GM21528 (cell line): ENCODE data around the gene SMYD3.

Experiments
- ATAC-seq: cut with Tn5 transposase; IDR thresholded peaks from one replicate; pipeline ENCODE4 v1.9.1; 2021; ENCODE audit warnings: mild to moderate bottlenecking, moderate library complexity; ENCODE audit not compliant: unreplicated experiment, low FRiP score

SMYD3 gene

DNA sequence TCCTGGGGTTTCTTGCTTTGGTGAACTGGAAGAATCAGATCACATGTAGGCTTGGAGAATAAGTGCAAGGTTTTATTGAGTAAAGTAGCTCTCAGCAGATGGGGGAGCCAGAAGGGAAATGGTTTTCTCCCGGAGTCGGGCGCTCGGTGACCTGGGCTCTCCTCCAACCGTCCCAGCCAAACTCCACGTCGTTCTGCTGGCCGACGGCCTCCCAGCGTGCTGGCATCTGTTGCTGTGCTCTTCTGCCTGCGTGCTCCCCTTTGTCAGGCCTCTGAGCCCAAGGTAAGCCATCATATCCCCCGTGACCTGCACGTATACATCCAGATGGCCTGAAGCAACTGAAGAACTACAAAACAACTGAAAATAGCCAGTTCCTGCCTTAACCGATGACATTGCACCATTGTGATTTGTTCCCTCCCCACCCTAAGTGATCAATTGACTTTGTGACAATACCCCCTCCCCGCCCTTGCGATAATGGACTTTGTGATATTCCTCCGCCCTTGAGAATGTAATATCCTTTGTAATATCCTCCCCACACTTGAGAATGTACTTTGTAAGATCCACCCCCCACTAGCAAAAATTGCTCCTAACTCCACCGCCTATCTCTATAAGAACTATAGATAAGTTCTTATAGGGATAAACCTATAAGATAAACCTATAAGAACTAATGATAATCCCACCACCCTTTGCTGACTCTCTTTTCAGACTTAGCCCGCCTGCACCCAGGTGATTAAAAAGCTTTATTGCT, 88.3 kb downstream of the SMYD3 start:
- ATAC-seq = no peak

DNA sequence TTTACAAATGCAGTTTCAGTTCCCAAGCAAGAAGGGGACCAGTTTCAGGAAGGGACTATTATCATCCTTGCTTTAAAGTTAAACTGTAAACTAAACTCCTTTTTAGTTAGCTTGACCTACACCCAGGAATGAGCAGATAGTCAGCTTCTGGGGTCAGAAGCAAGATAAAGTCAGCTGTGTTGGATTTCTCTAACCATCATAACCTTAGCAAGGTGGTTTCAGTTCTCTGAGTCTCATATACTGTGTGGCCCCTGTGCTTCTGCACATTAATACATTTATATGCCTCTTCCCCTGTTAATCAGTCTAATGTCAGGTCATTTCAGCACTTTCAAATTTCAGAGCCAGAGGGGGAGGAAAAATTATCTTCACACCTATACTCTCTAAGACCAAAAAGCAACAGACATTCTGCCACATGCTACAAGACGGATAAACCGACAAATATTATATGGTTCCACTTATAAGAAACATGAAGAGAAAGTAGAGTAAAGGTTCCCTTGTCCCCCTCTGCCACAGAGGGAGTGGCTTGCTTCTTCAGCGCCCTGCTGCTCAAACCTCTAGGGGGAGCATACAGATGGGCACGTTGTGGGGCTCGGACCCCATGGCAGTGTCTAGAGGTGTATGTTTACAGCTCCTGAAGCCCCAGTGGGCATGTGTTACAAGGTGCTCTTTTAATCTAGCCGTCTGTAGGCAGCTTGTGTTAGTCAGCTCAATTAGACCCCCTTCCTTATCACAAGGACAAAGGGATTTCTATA, 89.1 kb downstream of the SMYD3 start:
- no peak for ATAC-seq

DNA sequence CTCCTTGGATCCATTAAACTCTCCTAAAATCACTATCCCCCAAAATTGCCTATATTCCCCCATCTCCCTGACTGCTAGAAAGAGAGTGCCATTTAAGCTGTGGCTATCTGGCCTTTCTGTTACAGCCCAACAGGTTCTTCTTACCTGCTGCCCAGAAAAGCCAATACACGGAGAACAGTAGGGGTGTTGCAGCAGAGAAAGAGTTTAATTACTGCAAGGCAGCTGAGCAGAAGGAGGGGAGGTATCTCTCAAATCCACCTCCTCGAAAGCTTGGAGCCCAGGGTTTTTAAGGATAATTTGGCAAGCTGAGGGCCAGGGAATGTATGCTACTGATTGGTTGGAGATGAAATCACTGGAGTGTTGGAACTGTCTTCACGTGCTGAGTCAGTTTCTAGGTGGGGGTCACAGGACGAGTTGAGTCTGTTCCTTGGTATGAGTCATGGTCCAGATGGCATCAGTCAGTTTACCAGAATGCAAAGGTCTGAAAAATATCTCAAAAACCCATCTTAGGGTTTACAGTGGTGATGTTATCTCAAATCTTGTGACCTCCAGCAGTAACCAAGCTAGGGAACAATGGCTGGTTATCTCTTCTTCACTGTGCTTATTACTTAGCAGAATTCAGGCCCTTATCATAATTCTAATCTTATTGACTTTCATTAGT, 89.8 kb downstream of the SMYD3 start:
- ATAC-seq = no peak

DNA sequence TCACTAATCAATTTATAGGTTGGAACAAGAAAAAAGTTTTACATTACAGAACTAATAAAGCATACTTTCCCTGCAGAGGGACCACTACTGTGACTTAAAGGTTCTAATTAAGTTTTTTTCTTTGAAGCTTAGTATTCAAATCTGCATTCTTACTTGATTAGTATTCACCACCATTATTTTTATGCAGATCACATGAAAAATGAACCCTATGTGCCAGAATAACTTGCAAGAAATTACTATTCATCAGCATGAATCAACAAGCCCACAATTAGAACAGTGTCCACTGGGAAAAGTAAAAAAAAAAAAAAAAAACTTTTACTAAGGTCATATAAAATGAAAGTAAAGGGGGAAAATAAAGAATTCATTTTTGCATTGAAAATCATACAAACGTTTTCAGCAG, 90.8 kb downstream of the SMYD3 start:
- ATAC-seq = no peak

DNA sequence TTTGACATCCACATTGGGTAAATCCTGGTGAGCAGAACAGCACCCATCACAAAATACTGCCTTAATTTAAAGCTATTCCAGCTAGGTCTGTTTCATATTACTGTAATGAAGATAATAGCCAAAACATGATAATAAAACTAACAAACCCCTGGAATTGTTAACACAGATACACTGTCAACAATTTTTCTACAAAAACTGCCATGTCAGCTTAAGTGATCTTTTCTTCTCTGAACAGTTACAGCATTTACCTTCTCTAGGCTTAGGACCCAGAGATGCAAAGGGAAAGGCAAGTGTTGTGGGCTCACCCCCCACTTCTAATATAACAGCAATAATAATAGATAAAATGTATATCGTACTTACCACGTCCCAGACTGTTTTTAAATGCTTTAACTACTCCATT, 92.1 kb downstream of the SMYD3 start:
- ATAC-seq = no peak

DNA sequence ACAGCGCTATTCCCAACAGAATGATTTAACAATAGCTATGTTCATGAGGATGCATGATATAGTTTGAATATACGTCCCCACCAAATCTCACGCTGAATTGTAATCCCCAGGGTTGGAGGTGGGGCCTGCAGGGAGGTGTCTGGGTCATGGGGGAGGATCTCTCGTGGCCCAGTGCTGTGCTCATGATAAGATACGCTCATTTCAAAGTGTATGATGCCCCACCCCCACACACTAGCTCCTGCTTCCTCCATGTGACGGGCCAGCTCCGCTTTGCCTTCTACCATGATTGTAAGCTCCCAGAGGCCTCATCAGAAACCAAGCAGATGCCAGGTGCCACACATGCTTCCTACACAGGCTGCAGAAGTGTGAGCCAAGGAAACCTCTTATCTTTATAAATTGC, 93.6 kb downstream of the SMYD3 start:
- no peak for ATAC-seq

DNA sequence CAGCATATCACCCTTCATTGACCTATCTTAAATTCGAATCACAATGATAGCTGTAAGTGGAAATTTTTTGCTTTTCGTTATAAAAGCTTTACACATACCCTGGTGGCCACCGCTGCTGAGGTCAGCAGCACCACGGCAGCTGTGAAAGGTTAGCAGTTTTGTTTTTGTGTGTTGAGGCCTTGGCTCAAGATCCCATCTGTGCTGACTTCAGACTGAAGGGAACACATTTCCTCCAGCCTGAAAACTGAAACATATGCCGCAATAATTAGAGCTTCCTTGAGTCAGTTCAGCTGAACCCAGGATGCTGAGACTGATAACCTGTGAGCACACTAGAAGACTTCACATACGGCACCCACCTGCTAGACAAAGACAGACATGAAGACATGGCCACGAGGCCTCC, 103.0 kb downstream of the SMYD3 start:
- ATAC-seq = no peak

DNA sequence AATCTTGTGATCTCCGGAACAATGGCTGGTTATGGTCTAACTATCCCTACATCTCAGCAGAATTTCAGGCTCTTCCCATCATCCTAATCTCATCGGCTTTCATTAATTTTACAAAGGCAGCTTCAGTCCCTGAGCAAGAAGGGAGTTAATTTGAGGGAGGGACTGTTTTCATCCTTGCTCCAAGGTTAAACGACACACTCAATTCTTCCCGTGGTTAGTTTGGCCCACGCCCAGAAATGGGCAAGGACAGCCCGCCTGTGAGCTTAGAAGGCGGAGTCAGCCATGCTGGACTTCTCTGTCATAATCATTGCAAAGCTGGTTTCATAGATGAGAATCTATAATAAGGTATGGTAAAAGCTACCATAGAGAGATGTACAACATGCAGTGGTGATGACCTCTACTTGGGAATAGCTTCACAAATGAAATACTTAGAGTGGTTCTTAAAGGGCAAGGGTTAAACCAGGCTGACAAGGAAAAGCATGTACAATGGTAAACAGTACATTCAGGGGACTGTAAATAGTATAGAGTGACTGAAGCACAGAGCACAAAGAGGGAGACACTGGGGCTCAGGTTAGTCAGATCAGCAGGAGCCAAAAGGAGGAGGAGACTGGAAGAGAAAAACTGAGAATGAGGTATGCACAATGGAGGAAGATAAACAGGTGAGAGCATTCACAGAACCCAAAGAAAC, 108.8 kb downstream of the SMYD3 start:
- no peak for ATAC-seq

DNA sequence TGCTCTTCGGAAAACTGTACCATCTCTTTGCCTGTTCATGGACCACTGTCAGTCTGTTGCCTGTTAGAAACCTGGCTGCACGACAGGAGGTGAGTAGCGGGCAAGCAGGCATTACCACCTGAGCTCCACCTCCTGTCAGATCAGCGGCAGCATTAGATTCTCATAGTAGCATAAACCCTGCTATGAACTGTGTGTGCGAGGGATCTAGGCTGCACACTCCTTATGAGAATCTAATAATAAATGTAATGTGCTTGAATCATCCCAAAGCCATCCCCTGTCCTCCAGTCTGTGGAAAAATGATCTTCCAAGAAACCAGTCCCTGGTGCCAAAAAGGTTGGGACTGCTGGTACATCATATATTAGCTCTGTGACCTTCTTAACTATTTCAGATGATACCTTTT, 110.0 kb downstream of the SMYD3 start:
- no peak for ATAC-seq

DNA sequence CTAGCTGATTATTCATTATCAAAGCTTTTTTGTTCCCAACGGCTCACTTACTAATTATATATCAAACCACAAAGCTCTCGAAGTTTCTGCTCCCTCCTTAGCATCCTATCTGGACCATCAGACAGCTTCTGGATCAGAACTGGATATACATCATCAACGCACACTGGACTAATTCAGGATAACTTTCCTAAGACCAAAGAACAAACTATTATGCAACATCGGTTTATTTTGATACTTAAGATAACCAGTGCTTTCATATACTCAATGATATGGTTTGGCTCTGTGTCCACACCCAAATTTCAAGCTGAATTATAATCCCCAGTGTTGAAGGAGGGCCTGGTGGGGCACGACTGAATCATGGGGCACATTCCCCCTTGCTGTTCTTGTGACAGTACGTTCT, 110.8 kb downstream of the SMYD3 start:
- ATAC-seq = no peak

DNA sequence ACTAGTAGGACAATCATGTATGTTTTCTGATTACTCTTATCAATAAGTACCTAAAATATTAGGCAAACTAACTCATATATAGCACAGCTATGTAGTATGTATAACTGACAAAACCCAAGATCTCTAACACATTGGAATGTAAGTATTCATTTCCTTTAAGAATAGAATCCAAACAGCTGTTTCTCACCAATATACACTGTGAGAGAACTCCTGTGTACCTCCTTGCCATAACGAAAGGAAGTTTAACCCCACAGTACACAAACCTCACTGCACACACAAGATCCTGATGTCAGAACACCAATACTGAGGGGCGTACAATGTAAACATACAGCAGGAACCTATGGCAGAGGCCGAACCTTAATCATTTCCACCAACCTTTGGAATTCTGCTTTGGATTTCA, 113.0 kb downstream of the SMYD3 start:
- ATAC-seq = no peak

DNA sequence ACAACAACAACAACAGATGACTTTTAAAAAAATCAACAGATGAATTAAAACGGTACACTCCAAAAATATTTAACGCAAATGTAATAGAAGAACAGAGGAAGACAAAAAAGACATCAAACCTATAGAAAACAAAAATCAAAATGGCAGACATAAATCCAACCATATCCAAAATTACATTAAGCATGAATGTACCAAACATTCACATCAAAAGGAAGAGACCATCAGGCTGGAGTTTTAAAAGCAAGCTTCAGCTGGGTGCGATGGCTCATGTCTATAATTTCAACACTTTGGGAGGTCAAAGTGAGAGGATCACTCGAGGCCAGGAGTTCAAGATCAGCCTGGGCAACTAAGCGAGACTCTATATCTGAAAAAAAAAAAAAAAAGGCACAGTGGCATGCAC, 116.2 kb downstream of the SMYD3 start:
- no peak for ATAC-seq

DNA sequence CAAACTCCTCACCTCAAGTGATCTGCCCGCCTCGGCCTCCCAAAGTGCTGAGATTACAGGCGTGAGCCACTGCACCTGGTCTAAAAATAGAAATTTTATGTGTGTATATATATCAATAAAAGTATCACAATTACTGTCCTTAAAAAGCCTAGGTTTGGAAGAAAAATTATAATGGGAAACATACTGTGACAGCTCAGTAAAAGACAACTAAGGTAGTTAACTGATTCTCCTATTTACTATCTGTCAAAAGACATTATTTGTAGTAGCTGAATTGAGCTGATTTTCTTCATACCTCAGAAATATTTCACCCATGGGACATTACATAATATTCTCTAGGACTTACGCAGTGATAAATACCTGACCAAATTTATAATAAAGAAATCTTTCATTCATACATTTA, 122.5 kb downstream of the SMYD3 start:
- no peak for ATAC-seq

DNA sequence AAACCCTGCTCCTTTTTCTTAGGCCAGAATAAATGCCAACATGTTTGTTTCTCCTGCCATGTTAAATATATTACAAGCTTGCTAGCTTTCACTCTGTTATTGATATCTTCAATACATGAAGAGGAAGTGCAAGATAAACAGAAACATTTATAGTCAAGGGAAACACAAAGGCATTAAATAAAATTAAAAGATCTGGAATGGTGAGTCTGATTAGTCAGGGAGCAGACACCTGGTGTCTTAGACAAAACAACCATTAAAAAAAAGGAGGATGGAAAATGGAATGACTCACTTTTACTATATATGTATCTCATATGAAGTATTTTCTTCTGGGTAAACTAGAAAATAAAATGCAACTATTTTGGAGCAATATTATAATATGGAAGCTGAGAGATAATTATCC, 123.3 kb downstream of the SMYD3 start:
- no peak for ATAC-seq

DNA sequence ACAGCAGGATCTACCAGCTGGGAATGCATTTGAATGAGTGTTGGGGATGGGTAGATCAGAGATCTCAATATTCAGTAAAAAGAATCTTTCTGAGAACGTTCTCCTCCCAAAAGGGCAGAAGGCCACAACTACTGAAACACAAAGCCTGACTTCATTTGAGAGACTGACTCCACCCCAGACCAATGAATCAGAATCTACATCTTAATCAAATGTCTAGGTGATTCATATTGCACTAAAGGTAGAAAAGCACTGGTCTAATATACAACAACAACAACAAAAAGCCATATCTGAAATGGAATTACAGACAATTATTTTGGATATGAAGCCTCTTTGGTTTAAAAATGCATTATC, 123.9 kb downstream of the SMYD3 start:
- no peak for ATAC-seq

DNA sequence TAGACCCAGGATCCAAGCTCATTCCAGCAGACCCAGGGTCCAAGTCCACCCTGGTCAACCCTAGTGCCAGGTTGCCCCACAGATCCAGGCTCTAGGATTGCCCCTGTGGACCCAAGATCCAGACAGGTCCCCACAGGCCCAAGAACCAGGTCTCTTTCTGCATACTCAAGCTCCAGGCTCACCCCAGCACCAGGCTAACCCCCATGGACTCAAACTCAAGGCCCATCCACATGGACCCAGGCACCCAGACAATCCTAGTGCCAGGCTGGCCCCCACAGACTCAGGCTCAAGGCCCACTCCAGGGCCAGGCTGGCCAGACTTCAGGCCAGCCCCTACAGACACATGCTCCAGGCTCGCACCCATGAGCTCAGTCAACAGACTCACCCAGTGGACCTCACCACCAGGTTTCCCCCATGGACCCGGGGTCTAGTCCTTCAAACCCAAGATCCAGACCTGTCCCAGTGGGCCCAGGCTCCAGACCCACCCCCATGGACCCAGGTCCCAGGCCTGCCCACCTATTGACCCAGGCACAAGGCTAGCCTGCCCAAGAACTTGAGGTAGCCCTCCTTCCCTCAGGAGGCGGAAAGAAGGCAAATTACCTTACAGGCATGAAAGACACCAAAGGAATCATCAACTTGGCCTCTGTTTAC, 124.4 kb downstream of the SMYD3 start:
- ATAC-seq = no peak

DNA sequence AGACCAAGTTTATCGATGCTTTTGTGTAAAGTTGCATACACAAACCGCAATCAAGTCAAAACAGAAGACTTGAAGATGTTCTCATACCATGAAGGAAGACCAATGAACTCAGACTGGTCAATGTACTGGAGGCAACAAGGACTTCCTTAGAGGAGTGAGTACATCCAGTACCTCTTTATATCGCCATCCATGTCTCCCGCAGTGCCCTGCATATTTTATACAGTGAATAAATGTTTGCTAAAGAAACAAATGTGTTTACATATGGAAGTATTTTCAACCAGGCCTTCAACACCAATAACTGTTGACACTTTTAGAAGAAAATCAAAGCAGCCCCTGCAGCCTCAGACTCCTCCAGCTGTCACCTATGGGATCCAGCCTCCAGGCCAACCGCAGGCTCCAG, 125.6 kb downstream of the SMYD3 start:
- no peak for ATAC-seq

DNA sequence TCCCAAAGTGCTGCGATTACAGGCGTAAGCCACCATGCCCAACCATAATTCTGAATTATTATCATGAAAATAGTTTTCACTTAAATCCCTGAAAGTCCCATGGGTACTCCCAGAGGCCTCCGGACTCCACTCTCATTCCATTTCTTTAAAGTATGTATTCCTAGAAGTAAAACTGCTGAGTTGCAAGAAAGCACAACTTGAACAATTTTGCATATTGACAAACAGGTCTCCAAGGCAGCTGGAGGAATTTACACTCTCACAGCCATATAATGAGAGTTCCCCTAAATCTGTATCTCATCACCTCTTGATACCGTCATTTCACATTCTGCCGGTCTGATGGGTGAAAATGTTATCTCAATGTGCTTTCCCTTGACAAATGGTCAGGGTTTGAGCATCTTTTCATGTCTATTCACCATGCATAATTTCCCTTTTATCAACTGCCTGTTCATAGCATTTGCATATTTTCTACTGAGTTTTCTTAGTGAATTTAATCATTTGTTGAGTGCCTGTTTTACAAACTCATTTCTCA, 129.4 kb downstream of the SMYD3 start:
- ATAC-seq = no peak

DNA sequence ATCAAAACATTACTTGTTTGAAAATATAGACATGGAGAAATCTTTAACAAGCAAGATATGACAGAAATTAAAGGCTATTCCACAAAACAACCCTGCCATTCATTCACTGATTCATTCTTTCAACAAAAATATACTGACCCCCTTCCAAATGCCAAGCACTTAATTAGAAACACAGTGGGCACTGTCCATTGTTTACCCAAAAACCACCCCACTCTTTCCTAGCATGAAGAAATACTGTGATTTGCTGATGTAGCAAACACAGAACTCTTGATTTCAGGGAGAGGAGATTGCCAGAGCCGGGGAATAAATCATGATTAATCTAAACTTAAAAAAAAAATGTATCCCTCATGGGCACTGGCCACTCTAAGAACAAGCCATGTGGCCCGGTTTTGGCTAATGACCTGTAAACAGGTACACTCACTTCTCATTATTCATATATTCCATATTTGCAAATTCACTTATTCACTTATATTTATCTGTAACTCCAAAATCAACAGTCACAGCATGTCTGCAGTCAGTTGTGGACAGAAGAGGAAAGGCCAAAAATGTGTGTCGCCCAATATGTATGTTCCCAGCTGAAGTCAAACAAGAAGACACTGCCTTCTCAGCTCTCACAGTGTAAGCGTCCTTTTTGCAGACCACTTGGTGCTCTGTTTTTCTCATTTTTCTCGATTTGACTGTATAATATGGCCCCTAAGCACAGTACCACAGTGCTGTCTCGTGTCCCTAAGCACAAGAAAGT, 133.1 kb downstream of the SMYD3 start:
- no peak for ATAC-seq

DNA sequence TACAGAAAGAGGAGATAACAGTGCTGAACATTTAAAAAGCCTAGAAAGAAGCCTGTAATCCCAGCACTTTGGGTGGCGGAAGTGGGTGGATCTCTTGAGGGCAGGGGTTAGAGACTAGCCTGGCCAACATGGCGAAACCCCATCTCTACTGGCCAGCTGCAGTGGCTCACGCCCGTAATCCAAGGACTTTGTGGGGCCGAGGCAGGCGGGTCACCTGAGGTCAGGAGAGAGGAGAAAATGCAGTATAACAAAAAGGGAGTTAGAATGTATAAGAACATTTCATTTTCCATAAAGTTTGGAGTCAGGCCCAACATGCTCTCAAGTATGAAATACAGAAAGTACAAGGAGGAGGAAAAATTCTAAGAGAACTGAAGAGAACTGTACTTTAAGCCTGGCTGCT, 134.5 kb downstream of the SMYD3 start:
- no peak for ATAC-seq
